ENCODE results near the gene LMNB1. TPM values are rescaled to one million over a fixed set of nuclear protein-coding genes. Genes with fewer than 3 reads are reported as not detected.
"Not testable (repeated sequence)": the region's sequence is repeated elsewhere in the genome, so short reads cannot be mapped to it uniquely, and the experiment has no call there.

Gene LMNB1
- total RNA-seq, 3 donors from 2014 or later, result 4.8 to 6.4 (median 5.2) TPM

DNA sequence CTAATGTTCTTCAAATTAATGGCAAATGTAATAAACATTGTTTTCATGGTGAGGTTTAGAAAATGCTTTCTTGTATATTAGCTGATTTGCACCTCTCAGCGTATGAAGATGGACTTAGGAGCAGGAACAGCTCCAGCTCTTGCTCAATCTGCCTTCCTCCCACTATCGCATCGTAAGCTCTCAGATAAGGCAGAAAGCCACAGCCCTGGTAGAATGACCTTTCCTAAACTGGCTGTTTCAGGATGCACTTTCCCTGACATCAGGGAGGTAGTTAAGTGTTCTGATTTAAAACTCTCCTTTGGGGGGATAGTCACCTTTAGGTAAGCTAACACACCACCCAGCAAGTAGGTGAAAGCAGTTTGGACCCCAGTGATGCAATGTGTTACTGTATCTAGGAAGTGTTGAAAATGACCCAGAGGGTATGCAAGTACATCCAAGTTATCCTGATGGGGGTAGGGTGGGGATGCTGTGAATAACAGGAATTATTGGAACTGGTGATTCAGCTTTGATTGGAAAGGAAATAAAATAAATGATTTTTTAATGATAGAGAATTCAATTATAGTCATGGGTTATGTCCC is 72.3 kb downstream of the LMNB1 start:
- no peak for DNase-seq (ENCODE audit: low spot score in 2 of 2)
- TF ChIP-seq POLR2A (IDR thresholded peaks at IDR 0.05), result no peak
- TF ChIP-seq, protein P1, sequence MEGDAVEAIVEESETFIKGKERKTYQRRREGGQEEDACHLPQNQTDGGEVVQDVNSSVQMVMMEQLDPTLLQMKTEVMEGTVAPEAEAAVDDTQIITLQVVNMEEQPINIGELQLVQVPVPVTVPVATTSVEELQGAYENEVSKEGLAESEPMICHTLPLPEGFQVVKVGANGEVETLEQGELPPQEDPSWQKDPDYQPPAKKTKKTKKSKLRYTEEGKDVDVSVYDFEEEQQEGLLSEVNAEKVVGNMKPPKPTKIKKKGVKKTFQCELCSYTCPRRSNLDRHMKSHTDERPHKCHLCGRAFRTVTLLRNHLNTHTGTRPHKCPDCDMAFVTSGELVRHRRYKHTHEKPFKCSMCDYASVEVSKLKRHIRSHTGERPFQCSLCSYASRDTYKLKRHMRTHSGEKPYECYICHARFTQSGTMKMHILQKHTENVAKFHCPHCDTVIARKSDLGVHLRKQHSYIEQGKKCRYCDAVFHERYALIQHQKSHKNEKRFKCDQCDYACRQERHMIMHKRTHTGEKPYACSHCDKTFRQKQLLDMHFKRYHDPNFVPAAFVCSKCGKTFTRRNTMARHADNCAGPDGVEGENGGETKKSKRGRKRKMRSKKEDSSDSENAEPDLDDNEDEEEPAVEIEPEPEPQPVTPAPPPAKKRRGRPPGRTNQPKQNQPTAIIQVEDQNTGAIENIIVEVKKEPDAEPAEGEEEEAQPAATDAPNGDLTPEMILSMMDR (IDR thresholded peaks at IDR 0.05), result no peak
- TF ChIP-seq POLR2AphosphoS5 (IDR thresholded peaks at IDR 0.05), result no peak
- H3K27me3 ChIP-seq, result no peaks in the 10 kb centered on the region
- no peaks in the 10 kb centered on the region for H3K9me3 ChIP-seq
- no peaks in the 10 kb centered on the region for H3K36me3 ChIP-seq
- no peaks in the 10 kb centered on the region for H3K4me1 ChIP-seq
- H3K4me3 ChIP-seq, result peak overlapping the region in 1 of 3 donors; percentile 16
- intact Hi-C loops (cut with DNase I; ENCODE audit: low total_unique reads), result no loop called here
- peak overlapping the region in 1 of 2 donors; percentile 17 for H3K27ac ChIP-seq

GRCh38 chr5:126851501-126852011 is 74.6 kb downstream of the LMNB1 start:
- TF ChIP-seq POLR2AphosphoS5 (IDR thresholded peaks at IDR 0.05), result peak in 1 of 3 donors; percentile 30
- TF ChIP-seq, protein P1 (IDR thresholded peaks at IDR 0.05), result no peak
- TF ChIP-seq POLR2A (IDR thresholded peaks at IDR 0.05), result no peak
- DNase-seq (ENCODE audit: low spot score in 2 of 2), result no peak
- Histone ChIP-seq H3K27ac (peak overlapping the region in 1 of 2 donors; percentile 82), H3K9me3 (no peaks in the 10 kb centered on the region), H3K27me3 (no peaks in the 10 kb centered on the region), H3K4me3 (no peak overlapping the region), H3K36me3 (no peaks in the 10 kb centered on the region), H3K4me1 (no peaks in the 10 kb centered on the region)
- intact Hi-C loops (cut with DNase I; ENCODE audit: low total_unique reads), result no loop called here

- Histone ChIP-seq H3K27ac (peak overlapping the region; percentile 6 to 82), H3K9me3 (no peaks in the 10 kb centered on the region), H3K4me1 (no peaks in the 10 kb centered on the region), H3K27me3 (no peaks in the 10 kb centered on the region), H3K36me3 (no peaks in the 10 kb centered on the region), H3K4me3 (no peak overlapping the region)
- no peak for DNase-seq (ENCODE audit: low spot score in 2 of 2)
- TF ChIP-seq, protein P1 (IDR thresholded peaks at IDR 0.05), result no peak
- TF ChIP-seq POLR2AphosphoS5 (IDR thresholded peaks at IDR 0.05), result peak in 1 of 3 donors; percentile 67
- intact Hi-C loops (cut with DNase I; ENCODE audit: low total_unique reads), result no loop called here
Measured at GRCh38 chr5:126852091-126852571, 75.2 kb downstream of the LMNB1 start.

GRCh38 chr5:126852841-126853271 is 75.9 kb downstream of the LMNB1 start:
- TF ChIP-seq POLR2AphosphoS5 (IDR thresholded peaks at IDR 0.05), result no peak
- TF ChIP-seq, protein P1 (IDR thresholded peaks at IDR 0.05), result no peak
- no peak for TF ChIP-seq POLR2A (IDR thresholded peaks at IDR 0.05)
- peak overlapping the region in 1 of 2 donors; percentile 82 for H3K27ac ChIP-seq
- no peak for DNase-seq (ENCODE audit: low spot score in 2 of 2)
- intact Hi-C loops (cut with DNase I; ENCODE audit: low total_unique reads), result no loop called here
- H3K27me3 ChIP-seq, result no peaks in the 10 kb centered on the region
- no peaks in the 10 kb centered on the region for H3K4me1 ChIP-seq
- no peak overlapping the region for H3K4me3 ChIP-seq
- no peaks in the 10 kb centered on the region for H3K9me3 ChIP-seq
- no peaks in the 10 kb centered on the region for H3K36me3 ChIP-seq

DNA sequence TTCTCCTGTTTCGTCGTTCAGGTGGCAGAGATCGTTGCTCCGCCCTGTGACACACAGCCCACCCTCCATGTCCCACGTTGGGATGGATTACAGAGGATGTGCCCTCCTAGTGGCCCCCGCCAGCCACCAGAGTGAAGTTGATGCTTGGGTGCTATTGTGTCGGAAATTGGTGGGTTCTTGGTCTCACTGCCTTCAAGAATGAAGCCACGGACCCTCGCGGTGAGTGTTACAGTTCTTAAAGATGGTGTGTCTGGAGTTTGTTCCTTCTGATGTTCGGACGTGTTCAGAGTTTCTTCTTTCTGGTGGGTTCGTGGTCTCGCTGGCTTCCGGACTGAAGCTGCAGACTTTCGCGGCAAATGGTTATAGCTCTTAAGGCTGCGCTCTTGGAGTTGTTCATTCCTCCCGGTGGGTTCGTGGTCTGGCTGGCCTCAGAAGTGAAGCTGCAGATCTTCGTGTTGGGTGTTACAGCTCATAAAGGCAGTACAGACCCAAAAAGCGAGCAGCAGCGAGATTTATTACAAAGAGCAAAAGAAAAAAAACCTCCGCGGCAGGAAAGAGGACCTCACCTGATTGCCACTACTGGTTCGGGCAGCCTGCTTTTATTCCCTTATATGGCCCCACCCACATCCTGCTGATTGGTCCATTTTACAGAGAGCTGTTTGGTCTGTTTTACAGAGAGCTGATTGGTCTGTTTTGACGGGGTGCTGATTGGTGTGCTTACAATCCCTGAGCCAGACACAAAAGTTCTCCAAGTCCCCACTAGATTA is 76.8 kb downstream of the LMNB1 start:
- DNase-seq (ENCODE audit: low spot score in 2 of 2); H3K36me3 ChIP-seq; H3K4me3 ChIP-seq; H3K4me1 ChIP-seq; intact Hi-C loops (cut with DNase I; ENCODE audit: low total_unique reads); H3K9me3 ChIP-seq; H3K27me3 ChIP-seq: not testable (repeated sequence)
- H3K27ac ChIP-seq, result peak overlapping the region in 1 of 2 donors; percentile 82
